CD14-positive monocyte (primary cell): ENCODE results near the gene LHFPL3. TPM values are rescaled to one million over a fixed set of nuclear protein-coding genes. Genes with fewer than 3 reads are reported as not detected.

ENCODE experiments used
- DNase-seq, 3 donors: peaks; one replicate each; pipeline ENCODE4 v3.0.0-alpha.2; 2011 to 2022
- H2AFZ ChIP-seq: 2 replicates; pipeline ENCODE4 v1.6.0; 2012; ENCODE audit warnings: mild to moderate bottlenecking, low read depth, low read length, inconsistent platforms; ENCODE audit not compliant: insufficient read depth, poor library complexity, severe bottlenecking
- H3K27ac ChIP-seq, 2 donors: 1 replicate in 1 of 2; 2 replicates in 1 of 2; pipeline ENCODE4 v1.5.1; 2012 to 2013; ENCODE audit warnings: low read length in 2 of 2, control low read depth in 1 of 2, inconsistent platforms in 1 of 2, low read depth in 1 of 2, mild to moderate bottlenecking in 1 of 2
- H3K27me3 ChIP-seq, 2 donors: one replicate each; pipeline versions ENCODE4 v1.6.0 to v1.6.1; 2011 to 2013; ENCODE audit warnings: low read length in 2 of 2; ENCODE audit not compliant: control insufficient read depth in 2 of 2, insufficient read depth in 2 of 2
- H3K36me3 ChIP-seq, 2 donors: replicated peaks in 1 of 2; 1 replicate in 1 of 2; 2 replicates in 1 of 2; pipeline versions ENCODE4 v1.5.1 to v1.6.1; 2012 to 2013; ENCODE audit warnings: low read length in 2 of 2, control low read depth in 1 of 2, inconsistent platforms in 1 of 2, mild to moderate bottlenecking in 1 of 2; ENCODE audit not compliant: insufficient read depth in 2 of 2, control insufficient read depth in 1 of 2
- H3K4me1 ChIP-seq, 2 donors: 1 replicate in 1 of 2; 2 replicates in 1 of 2; pipeline versions ENCODE4 v1.5.1 to v1.6.1; 2012 to 2013; ENCODE audit warnings: low read length in 2 of 2, control low read depth in 1 of 2, inconsistent platforms in 1 of 2, mild to moderate bottlenecking in 1 of 2, moderate library complexity in 1 of 2; ENCODE audit not compliant: insufficient read depth in 2 of 2, control insufficient read depth in 1 of 2
- H3K4me2 ChIP-seq: replicated peaks from 2 replicates; pipeline ENCODE3; 2012; ENCODE audit warnings: low read length, moderate library complexity, mild to moderate bottlenecking; ENCODE audit not compliant: poor library complexity, severe bottlenecking; ENCODE audit errors: extremely low read depth
- H3K4me3 ChIP-seq, 3 experiments: fragments of 200-600 bp in 1 of 3; sonication (generic) in 1 of 3; replicated peaks in 1 of 3; 1 replicate in 2 of 3; 2 replicates in 1 of 3; pipeline ENCODE4 v1.5.1; 2011 to 2013; ENCODE audit warnings: low read length in 3 of 3, mild to moderate bottlenecking in 3 of 3, control low read depth in 2 of 3, low read depth in 2 of 3, inconsistent platforms in 1 of 3, moderate library complexity in 1 of 3
- H3K79me2 ChIP-seq: 2 replicates; pipeline ENCODE4 v1.6.0; 2012; ENCODE audit warnings: mild to moderate bottlenecking, control low read depth, inconsistent platforms, low read length, moderate library complexity; ENCODE audit not compliant: insufficient read depth
- H3K9ac ChIP-seq: 2 replicates; pipeline ENCODE4 v1.6.0; 2017; ENCODE audit warnings: low read length, mild to moderate bottlenecking; ENCODE audit not compliant: insufficient read depth, poor library complexity, severe bottlenecking
- H3K9me3 ChIP-seq, 2 donors: replicated peaks in 1 of 2; 1 replicate in 1 of 2; 2 replicates in 1 of 2; pipeline versions ENCODE4 v1.5.1 to v1.6.1; 2012 to 2013; ENCODE audit warnings: low read length in 2 of 2, control low read depth in 1 of 2; ENCODE audit not compliant: control insufficient read depth in 1 of 2, insufficient read depth in 1 of 2
- H4K20me1 ChIP-seq: 2 replicates; pipeline ENCODE4 v1.6.0; 2012; ENCODE audit warnings: mild to moderate bottlenecking, low read length, control low read depth, moderate library complexity; ENCODE audit not compliant: insufficient read depth
- H3K27ac Mint-ChIP-seq, 7 donors: one replicate each; pipeline ENCODE4 v1.8.0; 2020; ENCODE audit warnings: mild to moderate bottlenecking in 7 of 7, mixed read lengths in 7 of 7, moderate library complexity in 6 of 7, inconsistent platforms in 2 of 7
- H3K27me3 Mint-ChIP-seq, 3 donors: one replicate each; pipeline ENCODE4 v1.8.0; 2021 to 2022; ENCODE audit warnings: low read depth in 3 of 3, mild to moderate bottlenecking in 3 of 3, mixed read lengths in 3 of 3, moderate library complexity in 3 of 3, inconsistent platforms in 1 of 3
- H3K36me3 Mint-ChIP-seq, 2 donors: one replicate each; pipeline ENCODE4 v1.8.0; 2020; ENCODE audit warnings: mixed read lengths in 2 of 2, inconsistent platforms in 1 of 2, mild to moderate bottlenecking in 1 of 2
- H3K4me1 Mint-ChIP-seq: one replicate; pipeline ENCODE4 v1.8.0; 2020; ENCODE audit warnings: mild to moderate bottlenecking, mixed read lengths
- H3K4me3 Mint-ChIP-seq, 2 donors: one replicate each; pipeline ENCODE4 v1.8.0; 2020; ENCODE audit warnings: mild to moderate bottlenecking in 2 of 2, mixed read lengths in 2 of 2, moderate library complexity in 1 of 2
- H3K9me3 Mint-ChIP-seq, 7 donors: one replicate each; pipeline ENCODE4 v1.8.0; 2020 to 2022; ENCODE audit warnings: mixed read lengths in 7 of 7, mild to moderate bottlenecking in 6 of 7, moderate library complexity in 6 of 7, inconsistent platforms in 2 of 7
- WGBS: methylation state at CpG from one replicate; pipeline ENCODE4 v1.1.5; 2013; ENCODE audit warnings: missing lambda C conversion rate; ENCODE audit not compliant: insufficient coverage; 5-methylcytosine and 5-hydroxymethylcytosine counted together
- intact Hi-C, 2 donors: fragments of 100-400 bp; cut with micrococcal nuclease; formaldehyde crosslinking; loops; one replicate each; pipeline versions ENCODE4 v1.15.0 to v1.15.1; 2023
- polyA plus RNA-seq, 3 donors: library from polyadenylated mRNA; depleted of rRNA in 1 of 3; unstranded in 2 of 3; stranded (reverse) in 1 of 3; fragments of 300-500 nt in 2 of 3; fragments of >200 nt in 1 of 3; fragmentation: Illumina TruSeq in 2 of 3; gene quantifications; 1 replicate in 2 of 3; 2 replicates in 1 of 3; pipeline ENCODE4 v1.2.3, GENCODE V29; 2012 to 2021
- TF ChIP-seq, protein P1 (sequence below): fragments of 200-600 bp; IDR thresholded peaks from one replicate; pipeline ENCODE4 v1.8.0; 2022; ENCODE audit warnings: antibody characterized with exemption, mild to moderate bottlenecking

Gene LHFPL3
- polyA plus RNA-seq, 3 donors, result not detected

DNA sequence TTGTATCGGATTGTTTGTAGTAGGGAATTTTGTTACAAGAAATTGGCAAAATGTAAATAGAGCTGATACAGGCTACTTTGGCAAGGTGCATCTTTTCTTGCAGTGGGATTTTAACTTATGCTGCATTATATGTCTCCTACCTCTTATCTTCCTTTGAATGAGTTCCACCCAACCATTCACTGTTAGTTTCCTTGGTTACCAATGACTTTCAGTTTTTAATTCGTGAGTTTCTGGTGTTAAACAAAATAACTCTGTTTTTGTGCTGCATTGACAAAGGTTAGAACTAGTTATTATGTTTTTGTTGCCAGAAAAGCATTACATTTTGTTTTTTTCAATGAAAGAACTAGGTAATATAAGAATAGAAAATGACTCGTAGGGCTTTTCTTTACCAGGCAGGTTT lies 327.2 kb downstream of the LHFPL3 start:
- Histone ChIP-seq H3K9me3 (no peaks in the 10 kb centered on the region), H3K4me1 (no peaks in the 10 kb centered on the region), H3K27me3 (no peaks in the 10 kb centered on the region), H3K4me2 (no peak overlapping the region), H3K9ac (no peak overlapping the region), H2AFZ (no peak overlapping the region), H3K79me2 (no peaks in the 10 kb centered on the region), H3K27ac (no peak overlapping the region), H4K20me1 (no peaks in the 10 kb centered on the region), H3K36me3 (no peaks in the 10 kb centered on the region), H3K4me3 (no peak overlapping the region)
- H3K36me3 Mint-ChIP-seq, result no peaks in the 10 kb centered on the region
- H3K4me3 Mint-ChIP-seq, result no peak overlapping the region
- no peak for DNase-seq
- WGBS, result 100% methylated on average over 1 of the region's 3 CpGs
- TF ChIP-seq, protein P1, sequence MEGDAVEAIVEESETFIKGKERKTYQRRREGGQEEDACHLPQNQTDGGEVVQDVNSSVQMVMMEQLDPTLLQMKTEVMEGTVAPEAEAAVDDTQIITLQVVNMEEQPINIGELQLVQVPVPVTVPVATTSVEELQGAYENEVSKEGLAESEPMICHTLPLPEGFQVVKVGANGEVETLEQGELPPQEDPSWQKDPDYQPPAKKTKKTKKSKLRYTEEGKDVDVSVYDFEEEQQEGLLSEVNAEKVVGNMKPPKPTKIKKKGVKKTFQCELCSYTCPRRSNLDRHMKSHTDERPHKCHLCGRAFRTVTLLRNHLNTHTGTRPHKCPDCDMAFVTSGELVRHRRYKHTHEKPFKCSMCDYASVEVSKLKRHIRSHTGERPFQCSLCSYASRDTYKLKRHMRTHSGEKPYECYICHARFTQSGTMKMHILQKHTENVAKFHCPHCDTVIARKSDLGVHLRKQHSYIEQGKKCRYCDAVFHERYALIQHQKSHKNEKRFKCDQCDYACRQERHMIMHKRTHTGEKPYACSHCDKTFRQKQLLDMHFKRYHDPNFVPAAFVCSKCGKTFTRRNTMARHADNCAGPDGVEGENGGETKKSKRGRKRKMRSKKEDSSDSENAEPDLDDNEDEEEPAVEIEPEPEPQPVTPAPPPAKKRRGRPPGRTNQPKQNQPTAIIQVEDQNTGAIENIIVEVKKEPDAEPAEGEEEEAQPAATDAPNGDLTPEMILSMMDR, result no peak
- H3K27ac Mint-ChIP-seq, result no peak overlapping the region
- H3K27me3 Mint-ChIP-seq, result peaks cover 0 to 8% (median 3%) of the 10 kb centered on the region in 3 donors
- peaks cover 4% of the 10 kb centered on the region for H3K4me1 Mint-ChIP-seq
- H3K9me3 Mint-ChIP-seq, result no peaks in the 10 kb centered on the region
- intact Hi-C loops, result no loop called here

GRCh38 chr7:104656467-104656866 lies 328.1 kb downstream of the LHFPL3 start:
- no peaks in the 10 kb centered on the region for H3K36me3 ChIP-seq
- no peak overlapping the region for H2AFZ ChIP-seq
- intact Hi-C loops, result no loop called here
- H3K4me2 ChIP-seq, result no peak overlapping the region
- H4K20me1 ChIP-seq, result no peaks in the 10 kb centered on the region
- no peak for DNase-seq
- Mint-ChIP-seq H3K4me1 (peaks cover 4% of the 10 kb centered on the region), H3K4me3 (no peak overlapping the region), H3K27ac (peak overlapping the region in 1 of 7 donors; percentile 11), H3K9me3 (no peaks in the 10 kb centered on the region), H3K36me3 (no peaks in the 10 kb centered on the region), H3K27me3 (peaks cover 0 to 7% (median 3%) of the 10 kb centered on the region in 3 donors)
- no peak overlapping the region for H3K4me3 ChIP-seq
- no peak overlapping the region for H3K9ac ChIP-seq
- no peaks in the 10 kb centered on the region for H3K9me3 ChIP-seq
- no peaks in the 10 kb centered on the region for H3K79me2 ChIP-seq
- no peak overlapping the region for H3K27ac ChIP-seq
- 60% methylated on average over 1 of the region's 1 CpG for WGBS
- TF ChIP-seq, protein P1, result no peak
- no peaks in the 10 kb centered on the region for H3K27me3 ChIP-seq
- no peaks in the 10 kb centered on the region for H3K4me1 ChIP-seq
